Fibroblast of mammary gland (primary cell): ENCODE results near the gene MICAL2.

Source experiments
- DNase-seq: peaks from one replicate; pipeline ENCODE4 v3.0.0-alpha.2; 2010; ENCODE audit warnings: low read depth
- H3K4me3 ChIP-seq: 2 replicates; pipeline ENCODE4 v1.5.1; 2011; ENCODE audit warnings: low read depth, mild to moderate bottlenecking, low read length, moderate library complexity; ENCODE audit not compliant: control insufficient read depth
- TF ChIP-seq, protein P1 (sequence below): conservative IDR thresholded peaks from 2 replicates; pipeline ENCODE4 v1.5.1; 2011; ENCODE audit warnings: low read depth, low read length, inconsistent platforms; ENCODE audit not compliant: control insufficient read depth, insufficient read depth

Gene MICAL2

DNA sequence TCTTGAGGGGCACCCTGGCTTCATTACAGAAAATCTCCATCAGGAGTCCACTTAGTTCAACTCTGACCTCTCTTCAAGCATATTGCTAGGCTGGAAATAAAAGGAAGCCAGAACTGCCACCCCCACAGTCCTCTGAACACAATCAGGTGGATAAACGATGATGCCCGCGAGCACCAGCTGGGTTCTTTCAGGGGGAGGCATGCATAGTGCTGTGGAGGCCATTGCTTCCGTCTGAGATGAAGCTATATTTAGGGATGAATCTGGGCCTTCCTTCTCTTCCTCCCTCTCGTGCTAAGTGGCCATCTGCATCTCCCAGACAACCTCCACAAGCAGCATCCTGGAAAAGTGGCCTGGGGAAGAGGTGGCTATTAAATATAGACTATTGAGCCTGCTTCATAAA is 3.9 kb upstream of the MICAL2 start:
- no peak for DNase-seq
- no peak overlapping the region for H3K4me3 ChIP-seq
- TF ChIP-seq, protein P1, sequence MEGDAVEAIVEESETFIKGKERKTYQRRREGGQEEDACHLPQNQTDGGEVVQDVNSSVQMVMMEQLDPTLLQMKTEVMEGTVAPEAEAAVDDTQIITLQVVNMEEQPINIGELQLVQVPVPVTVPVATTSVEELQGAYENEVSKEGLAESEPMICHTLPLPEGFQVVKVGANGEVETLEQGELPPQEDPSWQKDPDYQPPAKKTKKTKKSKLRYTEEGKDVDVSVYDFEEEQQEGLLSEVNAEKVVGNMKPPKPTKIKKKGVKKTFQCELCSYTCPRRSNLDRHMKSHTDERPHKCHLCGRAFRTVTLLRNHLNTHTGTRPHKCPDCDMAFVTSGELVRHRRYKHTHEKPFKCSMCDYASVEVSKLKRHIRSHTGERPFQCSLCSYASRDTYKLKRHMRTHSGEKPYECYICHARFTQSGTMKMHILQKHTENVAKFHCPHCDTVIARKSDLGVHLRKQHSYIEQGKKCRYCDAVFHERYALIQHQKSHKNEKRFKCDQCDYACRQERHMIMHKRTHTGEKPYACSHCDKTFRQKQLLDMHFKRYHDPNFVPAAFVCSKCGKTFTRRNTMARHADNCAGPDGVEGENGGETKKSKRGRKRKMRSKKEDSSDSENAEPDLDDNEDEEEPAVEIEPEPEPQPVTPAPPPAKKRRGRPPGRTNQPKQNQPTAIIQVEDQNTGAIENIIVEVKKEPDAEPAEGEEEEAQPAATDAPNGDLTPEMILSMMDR = no peak

- no peak overlapping the region for H3K4me3 ChIP-seq
- TF ChIP-seq, protein P1 = no peak
- DNase-seq = no peak
Observed at GRCh38 chr11:12108875-12109453, 1.4 kb upstream of the MICAL2 start.

DNA sequence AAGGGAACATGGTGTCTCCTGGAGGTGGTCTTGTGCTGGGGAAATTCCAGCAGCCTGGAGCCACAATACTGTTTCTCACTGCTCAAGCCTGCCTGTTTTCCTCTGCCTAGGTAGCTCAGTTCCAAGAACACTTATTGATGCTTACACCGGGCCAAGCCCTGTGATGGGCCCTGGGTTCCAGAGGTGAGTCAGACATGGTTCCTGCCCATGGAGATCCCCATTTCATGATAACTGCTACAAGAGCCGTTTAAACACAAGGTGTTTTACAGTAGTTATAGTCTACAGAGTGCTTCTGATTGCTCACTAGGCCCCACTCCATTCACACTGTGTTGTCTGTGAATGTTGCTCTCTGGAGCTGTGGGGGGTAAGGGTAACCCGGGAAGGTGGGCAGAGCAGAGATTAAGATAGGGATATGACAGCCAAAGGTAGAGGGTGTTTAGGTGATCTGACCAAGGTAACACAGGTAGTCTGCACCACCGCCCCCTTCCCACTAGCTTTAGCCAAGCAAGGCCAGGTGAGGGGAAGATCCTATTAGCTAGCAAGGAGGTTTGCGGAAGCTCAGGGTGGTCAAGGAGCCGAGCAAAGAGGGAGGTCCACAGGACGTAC is 696 bp upstream of the MICAL2 start:
- H3K4me3 ChIP-seq = peak overlapping the region; percentile 61
- DNase-seq = no peak
- TF ChIP-seq, protein P1 = no peak

DNA sequence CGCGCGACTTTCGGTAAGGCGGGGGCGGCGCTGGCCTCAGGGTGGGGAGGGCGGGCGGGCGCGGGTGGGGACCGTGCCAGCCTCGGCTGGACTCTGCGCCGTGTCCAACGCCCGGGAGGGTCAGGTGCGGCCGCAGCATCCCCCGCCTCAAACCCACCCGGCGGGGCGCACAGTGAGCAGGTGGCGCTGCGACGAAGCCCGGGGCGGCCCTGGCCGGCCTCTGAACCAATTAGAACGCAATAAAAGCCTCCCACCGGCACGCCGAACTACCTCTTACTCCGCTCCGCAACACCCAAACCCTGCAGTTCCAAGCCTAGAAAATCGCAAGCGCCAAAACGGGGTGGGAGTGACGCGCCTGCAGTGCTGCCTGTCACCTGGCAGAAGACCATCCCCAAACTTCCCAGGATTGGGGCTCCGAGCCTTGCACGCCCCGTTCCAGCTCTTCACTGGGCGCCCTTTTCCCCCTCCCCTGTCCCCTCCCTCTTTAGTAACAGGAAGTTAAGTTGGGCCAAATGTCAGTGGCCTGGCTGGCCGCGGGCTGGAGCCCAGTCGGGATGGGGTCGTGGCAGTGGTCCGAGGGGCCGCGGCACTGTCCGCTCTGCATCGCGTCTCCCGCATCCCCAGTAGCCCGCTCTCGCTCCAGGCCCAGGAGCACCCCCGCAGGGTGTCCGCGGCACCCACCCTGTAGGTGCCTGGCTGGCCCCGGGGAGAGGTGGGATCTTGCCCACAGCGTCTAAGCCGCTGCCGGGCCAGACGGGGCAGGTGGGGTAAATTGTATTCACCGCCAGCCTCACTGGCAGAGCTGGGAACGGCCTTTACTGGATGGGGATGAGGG is 541 bp downstream of the MICAL2 start:
- TF ChIP-seq, protein P1 = no peak
- peak overlapping the region; percentile 87 for H3K4me3 ChIP-seq
- no peak for DNase-seq

DNA sequence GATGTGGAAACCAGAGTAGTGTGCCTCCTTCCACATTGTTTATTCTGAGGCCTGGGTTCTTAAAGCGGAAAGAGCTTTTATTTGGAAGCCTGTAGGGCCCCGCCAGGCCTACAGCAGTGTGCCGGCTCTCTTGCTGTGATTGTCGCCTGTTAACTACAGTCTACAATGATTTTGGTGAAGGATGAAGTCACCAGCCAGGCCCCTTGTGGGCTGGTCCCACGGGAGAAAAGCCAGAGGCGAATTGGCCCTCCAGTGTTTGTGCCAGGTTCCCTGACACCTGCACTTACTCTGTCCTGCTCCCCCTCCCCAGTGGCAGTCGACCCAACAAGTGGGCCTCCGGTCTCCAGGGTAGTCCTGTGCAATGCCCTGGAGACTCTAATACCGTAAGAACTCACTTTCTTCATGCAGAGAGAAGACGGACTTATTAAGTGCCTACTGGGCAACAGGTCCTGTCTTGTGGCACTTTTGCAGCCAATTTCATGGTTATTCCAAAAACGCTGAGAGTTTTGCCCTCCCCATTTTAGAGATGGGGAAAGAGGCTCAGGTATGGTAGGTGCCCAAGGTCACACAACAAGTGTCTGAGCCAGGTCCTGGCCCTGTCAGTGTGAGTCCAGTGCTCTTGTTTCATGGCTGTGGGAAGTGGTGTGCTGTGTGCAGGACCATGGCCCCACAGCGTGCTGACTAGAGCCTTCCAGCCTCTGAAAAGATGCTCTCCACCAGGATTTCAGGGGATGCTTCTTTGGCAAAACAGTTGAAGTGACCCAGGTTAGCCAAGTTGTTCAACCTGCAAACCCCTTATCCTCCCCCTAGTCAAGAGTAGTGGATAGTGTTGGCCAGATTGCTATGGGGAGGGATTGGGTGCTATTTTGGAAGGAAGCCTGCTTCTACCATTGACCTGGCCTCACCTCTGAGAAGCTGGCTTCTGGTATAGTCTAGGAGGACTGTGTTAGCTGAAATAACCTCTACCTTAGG is 1.4 kb downstream of the MICAL2 start:
- TF ChIP-seq, protein P1 = no peak
- DNase-seq = no peak
- H3K4me3 ChIP-seq = peak overlapping the region; percentile 87

DNA sequence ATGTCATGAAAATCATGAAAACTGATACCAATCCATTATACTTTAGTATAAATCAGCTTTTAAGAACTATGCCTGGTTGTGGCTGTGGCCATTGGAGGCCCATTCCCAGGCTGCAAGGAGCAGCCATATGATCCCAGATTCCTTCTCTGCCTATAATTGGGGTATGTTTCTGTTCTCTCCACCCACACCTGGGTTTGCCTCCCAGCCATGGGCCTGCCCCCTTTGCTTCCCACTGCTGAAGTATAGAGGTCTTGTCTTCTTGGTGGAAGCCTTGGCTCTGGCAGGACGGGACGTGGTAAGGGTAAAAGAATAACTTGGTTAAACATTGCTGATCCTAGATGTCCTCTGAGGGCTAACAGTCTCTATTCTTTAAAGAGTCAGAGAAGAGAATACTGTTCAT is 2.4 kb downstream of the MICAL2 start:
- TF ChIP-seq, protein P1 = no peak
- no peak for DNase-seq
- no peak overlapping the region for H3K4me3 ChIP-seq
